Measurements from ENCODE around the gene ELMO2.

The ELMO2 gene

DNA sequence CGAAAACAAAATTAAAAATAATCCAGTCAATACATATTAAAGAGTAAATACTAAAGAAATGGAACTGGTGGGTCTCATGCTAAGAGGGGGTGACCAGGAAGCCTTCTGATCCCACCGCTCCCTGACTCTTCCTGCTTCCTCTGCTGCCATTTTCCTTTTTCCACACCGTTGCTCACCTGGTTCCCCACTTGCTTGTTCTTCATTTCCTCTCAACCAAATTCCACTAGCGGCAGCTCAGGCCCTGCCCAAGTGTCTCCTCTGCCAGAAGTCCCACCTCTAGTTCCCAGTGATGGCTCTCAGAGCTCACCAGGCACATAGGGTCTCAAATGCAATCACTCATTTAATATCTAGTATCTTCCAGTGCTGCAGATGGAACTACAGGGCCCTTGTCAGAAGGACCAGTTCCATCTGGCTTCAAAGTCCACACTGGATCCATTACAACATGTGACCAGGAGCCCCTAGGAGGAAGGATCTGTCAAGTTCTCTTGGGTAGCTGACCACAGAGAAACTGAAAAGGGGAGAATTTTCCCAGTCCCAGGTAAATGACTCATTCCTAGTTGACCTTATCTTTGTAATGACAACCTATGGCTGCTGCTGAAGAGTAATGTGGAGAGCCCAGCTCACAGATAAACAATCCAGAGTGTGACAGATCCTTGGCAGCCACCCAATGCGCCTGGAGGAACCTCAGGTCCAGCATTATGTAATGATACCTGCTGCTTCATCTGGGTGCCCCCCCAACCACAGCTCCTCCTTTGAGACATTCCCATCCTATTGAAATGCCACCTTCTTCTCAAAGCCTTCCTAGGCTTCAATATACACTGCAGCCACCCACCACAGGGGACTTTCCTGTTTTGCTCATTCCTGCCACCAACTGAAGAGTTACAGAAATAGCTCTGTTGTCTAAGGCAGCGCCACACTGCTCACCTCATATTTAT is 38.2 kb downstream of the ELMO2 start:
- DNase-seq (ENCODE audit: low spot score): peak; percentile 20

DNA sequence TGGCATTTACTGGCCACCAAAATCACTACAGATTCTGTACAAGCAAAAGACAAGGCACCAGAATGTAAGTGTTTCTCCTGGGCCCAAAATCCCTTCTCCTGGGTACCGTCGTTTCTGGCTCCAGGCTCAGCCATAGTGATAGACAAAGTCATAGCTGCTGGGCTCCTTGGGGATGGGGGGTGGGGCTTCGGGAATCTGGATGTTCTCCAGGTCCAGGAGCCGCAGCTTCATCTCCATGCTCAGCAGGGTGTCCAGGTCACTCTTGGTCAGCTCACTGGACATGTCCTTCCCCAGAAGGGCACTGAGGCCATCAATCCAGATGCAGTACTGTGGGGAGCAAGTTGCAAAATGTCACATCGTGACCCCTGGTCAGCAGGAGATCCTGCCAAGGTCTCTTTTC is 39.2 kb downstream of the ELMO2 start:
- no peak for DNase-seq (ENCODE audit: low spot score)

DNA sequence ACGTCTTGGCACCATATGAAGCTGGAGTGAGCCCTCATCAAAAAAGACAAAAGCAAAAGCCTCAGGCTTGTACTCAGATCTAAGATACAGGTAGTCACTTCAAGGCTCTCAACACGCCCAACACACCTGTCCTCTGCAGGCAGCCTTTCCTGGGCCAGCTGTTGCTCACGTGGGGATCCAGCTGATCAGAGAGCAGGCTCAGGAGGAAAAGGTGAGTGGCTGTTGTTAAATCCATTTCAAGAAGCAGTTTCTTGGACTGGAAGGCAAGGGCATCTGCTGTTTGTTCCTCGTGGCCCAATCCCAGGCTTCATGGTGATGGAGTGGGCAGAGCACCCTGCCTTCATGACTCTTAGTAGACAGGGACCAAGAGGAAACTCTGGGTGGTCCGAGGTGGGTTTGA is 39.6 kb downstream of the ELMO2 start:
- DNase-seq (ENCODE audit: low spot score): no peak

DNA sequence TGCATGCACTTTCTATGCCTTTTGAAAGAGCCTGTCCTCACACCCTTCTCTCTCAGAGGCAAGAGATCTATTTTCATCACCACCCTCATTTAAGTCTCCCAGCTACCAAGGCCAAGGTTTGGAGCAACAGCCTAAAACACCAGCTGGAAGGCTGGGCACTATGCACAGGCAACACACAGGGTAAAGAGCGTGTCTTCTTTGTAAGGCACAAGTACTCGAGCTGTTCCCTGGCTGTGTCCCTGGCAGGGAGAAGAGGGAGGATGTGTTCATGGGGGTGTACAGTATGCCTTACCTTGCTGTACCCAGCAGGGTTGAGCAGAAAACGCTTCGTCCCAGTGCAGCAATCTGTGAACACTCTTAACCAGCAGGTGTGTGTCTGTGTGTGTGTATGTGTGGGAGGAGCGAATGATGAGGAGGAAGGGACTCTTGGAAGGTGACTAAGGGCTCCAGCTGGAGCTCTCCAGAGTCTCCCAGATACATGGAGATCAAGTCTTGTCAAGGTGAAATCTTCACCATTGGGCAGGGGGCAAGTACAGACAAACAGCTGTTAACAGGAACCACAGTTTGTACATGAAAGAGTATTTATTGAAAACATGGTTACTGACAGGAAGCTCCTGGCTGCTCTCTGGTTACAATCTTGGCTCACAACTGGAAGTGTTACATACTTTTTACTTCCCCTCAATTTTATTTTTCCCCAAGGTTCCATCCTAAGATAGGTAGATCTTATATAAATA is 40.8 kb downstream of the ELMO2 start:
- no peak for DNase-seq (ENCODE audit: low spot score)

DNA sequence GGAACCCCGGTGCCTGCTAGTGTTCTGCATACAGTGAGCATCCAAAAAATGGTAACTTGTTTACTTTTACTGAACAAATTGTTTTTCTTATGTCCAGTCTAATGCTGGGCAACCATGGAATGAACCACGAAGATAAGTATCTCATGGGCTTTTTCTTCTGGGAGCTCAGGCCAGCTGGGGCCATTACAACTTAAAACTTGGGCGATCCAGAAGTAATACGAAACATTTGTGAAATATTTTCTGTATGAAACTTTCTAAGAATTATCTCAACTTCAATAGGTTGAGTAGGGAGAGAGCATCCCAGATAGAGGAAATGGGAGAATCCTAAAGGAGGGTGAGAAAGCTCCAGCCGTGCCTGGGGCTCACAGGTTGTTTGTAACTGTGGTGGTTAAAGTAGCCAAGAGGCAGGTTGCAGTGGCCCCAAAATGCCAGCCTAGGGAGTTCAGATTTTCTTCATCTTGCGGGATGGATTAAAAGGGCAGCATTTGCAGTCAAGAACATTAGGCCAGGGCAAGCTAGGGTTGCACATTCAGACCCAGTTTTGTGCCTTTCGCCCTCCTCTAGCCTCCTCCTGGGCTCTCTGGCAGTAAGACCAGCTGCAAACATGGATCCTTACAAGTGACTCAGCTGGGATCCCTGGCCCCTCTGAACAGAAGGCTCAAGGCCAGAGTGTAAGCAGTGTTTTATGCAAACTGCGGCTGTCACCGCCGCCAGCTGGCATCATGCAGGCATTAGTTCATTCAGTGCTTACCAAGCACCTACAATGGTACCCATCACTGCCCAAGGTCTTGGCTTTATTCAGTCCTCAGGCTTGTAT is 41.5 kb downstream of the ELMO2 start:
- DNase-seq (ENCODE audit: low spot score): peak; percentile 46

DNA sequence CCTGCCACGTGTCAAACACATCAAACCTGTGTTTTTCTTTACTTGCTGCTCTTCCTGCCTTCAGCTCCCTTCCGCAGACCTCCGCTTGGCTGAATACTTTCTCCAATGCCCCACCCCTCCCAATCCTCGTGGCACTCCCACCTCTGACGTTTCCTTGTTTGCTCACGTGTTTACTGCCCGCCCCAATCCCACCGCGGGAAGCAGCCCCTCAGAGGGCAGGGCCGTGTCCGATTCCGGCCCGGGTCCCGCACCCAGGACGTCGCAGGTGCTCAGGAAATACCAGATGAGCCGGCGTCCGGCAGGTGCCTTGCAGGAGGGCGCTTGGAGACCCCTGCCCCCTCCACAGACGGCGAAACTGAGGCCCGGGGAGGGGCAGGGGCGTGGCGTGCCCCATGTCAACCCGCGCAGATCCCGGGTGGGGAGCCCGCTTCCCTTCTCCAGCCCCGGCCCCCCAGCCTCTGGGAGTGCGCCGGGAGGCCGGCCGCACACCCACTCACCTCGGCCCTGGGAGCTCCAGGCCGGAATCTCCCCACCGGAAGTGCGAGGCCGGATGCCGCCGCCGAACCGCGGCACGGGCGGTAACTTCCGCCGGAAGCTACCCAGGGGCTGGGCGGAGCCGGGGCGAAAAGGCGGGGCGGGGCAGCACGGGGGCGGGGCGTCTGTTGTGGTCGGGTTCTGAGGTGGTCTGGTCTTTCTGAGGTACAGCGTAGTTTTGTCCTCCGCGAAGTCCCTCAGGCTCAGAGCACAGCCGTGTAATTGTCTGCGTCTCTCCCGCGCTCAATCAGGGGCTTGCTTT is 42.3 kb downstream of the ELMO2 start:
- DNase-seq (ENCODE audit: low spot score): peak; percentile 85

DNA sequence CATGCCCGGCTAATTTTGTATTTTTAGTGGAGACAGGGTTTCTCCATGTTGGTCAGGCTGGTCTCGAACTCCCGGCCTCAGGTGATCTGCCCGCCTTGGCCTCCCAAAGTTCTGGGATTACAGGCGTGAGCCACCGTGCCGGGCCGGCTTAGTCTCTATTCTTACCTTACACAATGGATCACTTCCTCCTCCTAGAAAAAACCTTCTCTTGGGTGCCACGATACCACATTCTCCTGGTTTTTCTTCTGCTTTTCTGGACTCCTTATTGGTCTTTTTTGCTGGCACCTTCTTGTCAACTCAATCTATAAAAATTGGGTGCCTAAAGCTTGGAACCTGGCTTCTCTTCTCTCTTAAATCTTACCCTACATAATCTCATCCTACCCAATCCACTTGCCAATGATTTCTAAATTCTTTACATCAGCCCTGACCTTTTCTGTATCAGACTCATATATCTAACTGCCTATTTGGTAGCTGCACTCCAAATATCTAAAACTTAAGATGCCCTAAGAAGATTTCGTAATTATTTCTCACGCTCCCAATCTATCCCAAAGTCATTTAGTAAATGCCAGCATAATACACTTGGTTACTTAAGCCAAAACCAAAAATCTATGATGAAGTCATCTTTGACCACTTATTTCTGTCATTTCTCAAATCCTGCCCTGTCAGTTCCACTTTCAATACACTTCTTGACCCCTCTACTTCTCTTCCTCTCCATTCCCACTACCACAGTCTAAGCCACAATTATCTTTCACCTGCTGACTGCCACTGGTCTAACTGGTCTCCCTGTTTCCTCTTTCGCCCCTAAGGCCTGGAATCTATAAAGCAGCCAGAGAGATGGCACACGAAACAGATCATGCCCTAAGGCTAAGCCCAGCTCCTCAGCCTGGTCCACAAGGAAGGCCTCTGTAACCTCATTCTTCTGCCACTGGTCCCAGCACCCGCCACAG is 43.2 kb downstream of the ELMO2 start:
- no peak for DNase-seq (ENCODE audit: low spot score)

DNA sequence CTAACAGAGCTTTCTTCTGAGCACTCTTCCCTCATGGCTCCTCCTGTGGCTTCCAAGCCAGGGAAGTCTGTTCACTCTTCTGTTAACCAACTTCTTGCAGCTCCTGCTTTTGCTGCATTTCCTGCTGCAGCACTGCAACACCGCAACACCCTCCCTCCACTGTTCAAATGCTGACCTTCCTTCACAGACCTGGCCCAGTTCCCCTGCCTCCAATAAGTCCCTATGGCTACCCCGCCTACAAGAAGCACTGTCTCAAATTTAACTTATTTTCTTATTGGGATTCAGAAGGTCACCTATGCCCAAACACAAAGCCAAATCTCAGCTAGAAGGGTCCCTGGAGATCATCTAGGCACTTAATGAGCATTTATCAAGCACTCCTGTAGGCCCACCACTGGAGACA is 44.6 kb downstream of the ELMO2 start:
- DNase-seq (ENCODE audit: low spot score): no peak

DNA sequence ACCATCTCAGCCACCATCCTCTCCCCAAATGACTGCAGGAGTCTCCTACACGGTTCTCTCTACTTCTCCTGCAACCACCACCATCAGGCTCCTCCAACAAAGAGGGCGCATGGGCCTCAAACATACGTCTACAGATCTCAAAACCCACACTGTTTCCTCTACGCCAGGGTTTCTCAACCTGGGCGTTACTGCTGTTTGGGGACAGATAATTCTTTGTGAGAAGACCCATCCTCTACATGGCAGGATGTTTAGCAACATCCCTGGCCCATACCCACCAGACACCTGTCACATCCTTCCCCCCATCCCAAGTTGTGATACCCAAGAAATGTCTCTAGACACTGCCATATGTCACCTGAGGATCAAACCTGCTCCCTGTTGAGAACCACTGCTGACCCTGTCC is 45.0 kb downstream of the ELMO2 start:
- no peak for DNase-seq (ENCODE audit: low spot score)

DNA sequence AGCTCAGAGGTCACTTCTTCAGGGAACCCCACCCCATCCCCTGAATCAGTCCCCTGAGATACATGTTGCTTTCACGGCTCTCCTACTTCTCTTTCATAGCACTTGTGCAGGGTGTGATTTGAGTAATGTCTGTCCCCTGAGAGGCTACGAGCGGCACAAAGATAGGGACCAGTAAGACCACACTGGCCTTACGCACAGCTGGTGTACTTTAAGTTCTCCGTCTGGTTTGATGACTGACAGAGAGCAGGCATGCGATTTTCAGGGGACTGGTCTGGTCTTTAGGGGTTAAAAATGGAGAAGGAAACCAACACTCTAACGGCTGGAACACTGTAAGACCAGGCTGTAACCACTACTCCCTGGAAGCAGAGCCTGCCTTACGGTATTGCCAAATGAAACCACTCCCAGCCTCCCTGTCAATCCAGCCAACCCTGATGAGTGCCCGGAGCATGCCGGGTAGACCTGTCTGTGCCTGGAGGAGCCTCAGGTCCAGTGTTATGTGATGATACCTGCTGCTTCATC is 47.1 kb downstream of the ELMO2 start:
- no peak for DNase-seq (ENCODE audit: low spot score)

DNA sequence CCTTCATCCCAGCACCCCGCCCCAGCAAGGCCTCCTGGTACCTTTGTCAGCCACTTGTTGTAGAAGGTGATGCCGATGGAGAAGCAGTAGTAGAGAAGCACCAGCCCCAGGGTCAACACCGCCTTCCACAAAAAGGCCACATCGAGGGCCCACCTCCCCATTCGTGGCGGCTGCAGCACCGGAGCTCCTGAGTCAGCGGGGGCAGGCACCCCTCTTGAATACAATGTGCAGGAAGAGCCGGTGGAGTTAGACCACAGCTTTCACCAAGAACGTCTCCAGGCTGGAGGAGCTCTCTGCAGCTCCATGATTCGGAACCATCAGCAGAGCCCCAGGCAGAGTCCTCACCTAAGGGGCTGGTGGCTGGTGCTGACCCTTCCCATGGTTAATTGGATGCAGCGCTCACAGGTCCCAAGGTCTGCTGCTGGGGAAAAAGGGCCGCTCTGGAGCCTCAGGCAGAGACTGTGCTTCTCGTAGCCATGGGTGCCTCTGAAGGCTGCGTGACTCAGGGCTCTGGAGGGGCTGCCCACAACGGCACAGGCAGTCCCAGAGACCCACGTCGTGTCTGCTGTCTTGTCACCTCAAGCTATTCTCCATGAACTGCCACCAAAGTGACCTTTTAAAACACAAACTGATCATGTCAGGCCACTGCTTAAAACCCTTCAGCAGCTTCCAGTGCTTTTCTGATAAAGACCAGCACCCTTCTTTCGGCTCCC is 47.9 kb downstream of the ELMO2 start:
- no peak for DNase-seq (ENCODE audit: low spot score)

DNA sequence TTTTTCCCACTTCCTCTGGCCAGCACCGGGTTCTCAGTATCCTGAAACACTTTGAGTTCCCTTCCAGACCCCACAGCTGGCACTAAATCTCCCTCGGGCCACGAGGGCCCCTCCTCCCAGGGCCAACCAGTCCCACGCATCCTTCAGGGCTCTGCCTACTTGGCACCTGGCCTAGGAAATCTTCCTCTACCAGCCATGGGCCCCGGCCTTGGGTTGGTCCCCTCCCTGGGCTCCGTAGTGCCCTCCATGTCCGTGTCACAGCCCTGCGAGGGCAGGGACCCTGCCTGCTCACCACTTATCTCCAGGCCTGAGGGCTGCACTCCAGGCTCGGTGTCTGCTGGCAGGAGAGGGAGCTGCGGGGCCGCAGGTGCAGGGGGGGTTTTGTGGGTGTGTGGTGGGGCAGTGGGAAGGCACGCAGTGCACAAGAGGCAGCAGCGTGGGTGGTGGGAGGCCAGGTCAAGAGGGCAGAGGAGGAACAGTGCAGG is 49.3 kb downstream of the ELMO2 start:
- DNase-seq (ENCODE audit: low spot score): peak; percentile 26

DNA sequence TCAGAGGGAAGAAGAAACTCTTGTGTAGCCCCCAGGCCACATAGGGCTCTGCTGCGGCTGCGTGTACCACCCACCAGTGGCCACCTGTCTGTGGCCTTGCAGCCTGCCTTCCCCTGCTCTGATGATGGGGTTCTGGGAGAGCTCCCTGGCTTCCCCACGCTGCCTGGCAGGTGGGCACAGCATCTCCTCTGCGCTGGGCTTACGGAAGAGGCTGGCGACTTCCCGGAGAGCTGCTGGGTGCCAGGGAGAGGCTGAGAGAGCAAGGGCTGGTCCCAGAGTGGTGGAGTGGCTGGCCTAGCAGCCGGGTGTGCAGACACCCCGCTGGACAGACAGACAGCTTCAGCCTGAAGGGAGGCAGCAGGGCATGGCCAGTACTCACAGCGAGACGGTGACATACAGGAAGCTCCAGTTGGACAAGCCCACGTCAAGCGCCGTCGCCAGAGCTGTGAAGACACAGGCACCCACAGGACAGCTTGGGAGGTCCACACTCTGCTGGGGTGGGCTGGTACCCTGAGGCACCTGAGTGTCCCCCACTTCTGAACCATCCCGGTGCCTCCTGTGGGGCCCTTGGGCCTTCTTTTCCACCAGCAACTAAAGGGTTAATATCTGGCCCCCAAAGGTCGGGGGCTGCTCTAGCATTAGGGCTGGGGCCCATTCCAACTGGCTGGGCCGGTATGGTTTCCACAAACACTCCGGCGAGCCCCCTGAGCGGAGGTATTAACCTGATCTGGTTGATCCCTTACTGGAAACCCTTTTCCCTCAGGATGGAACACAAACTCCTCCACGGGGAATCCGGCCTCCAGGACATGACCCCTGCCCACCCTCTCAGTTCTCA is 50.0 kb downstream of the ELMO2 start:
- DNase-seq (ENCODE audit: low spot score): no peak

DNA sequence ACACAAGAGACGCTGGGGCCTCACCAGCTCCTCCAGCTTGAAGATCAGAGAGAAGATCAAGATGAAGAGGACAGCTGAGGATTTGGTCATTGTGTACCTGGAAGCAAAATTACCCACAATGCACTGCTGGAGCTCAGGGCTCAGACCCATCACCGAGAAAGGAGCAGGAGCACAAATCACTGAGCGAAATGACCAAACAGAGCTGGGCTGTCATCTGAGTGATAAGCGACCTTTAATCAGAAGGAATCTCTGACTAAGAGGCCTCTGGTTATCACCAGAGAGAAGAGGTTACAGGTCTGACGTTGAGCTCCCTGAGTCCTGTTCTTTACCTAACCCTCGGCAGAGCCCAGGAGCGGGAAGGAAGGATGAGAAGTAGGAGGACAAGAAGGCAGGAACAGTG is 50.6 kb downstream of the ELMO2 start:
- DNase-seq (ENCODE audit: low spot score): peak; percentile 57

DNA sequence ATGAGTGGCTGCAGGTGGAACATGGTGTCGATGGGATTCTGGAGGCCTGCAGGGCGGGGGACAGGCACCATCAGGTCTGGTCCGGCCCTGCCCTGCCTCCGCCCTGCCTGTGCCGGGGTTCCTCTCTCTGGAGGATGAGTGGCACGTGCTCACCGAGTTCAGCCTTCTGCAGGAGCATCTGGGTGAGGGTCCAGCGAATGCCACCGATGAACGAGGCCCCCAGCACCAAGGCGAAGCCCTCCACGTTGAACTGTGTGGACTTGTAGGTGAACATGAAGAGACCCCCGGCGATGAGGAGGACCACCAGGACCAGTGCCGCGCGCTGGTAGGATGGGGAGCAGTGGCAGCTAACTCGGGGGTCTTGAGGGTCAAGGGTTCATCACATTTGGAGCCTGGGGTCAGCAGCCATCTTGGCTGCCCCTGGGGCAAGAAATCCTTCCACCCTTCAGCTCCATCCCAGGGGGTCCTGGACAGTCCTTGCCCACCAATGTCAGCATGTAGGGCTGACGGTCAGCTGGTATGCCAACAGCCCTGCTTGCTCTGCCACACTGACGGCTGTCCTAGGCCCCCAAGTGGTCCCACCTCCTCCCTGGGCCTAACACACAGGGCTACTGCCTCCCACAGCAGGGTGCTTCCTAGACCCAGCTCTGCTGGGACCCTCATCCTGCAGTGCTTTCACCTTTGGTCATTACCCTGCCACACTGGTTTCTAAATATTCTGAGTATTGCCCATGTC is 51.3 kb downstream of the ELMO2 start:
- no peak for DNase-seq (ENCODE audit: low spot score)

DNA sequence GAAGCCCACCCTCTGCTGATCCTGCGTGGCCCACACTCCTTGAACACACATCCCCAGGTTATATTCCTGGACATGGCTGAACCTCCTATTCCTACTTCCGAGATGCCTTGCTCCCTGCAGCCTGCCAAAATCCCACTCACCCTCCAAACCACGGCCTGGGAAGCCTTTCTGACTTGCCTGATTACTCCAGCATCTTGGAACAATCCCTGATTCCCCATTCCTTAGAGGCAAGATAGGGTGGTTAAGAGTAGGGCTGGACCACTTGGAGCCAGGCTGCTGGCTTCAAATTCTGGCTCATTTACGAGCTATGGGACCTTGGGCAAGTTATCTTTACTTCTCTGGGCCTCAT is 52.2 kb downstream of the ELMO2 start:
- no peak for DNase-seq (ENCODE audit: low spot score)

DNA sequence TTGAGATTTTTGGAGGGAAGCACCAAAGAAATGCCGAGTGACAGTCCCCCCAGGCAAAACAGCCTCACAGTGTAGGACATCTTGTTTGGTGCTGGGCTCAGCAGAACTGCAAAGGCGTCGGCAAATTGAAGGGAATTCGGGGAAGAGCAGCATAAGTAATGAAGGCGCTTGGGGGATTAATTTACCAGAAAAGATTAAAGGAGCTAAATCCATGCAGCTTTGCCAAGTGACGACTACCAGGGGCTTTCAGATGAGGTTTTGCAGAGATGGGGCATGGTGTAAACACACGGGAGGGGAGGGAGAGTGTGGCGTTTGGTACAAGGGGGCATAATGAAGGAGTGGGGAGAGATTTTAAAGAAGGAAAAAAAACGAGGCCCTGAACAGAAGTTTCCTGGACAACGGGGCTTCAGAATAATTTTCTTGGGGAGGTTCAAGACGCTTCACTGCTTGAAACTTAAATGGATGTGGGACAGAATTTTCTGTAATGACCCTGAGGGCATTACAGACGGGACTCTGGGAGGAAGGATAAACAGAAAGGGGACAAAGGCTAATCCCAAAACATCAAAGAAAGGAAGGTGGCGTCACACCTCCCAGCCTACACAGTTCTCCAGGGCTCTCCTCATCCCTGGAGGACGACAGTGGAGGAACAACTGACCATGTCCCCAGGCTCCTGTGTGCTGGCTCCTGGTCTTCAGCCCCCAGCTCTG is 52.8 kb downstream of the ELMO2 start:
- DNase-seq (ENCODE audit: low spot score): no peak
